ENCODE data around the gene MEA1. TPM values are rescaled to one million over a fixed set of nuclear protein-coding genes. Genes with fewer than 3 reads are reported as not detected.

Gene MEA1
- total and polyA plus RNA-seq, 2 experiments from 2014 or later: 70.5 to 205 TPM

DNA sequence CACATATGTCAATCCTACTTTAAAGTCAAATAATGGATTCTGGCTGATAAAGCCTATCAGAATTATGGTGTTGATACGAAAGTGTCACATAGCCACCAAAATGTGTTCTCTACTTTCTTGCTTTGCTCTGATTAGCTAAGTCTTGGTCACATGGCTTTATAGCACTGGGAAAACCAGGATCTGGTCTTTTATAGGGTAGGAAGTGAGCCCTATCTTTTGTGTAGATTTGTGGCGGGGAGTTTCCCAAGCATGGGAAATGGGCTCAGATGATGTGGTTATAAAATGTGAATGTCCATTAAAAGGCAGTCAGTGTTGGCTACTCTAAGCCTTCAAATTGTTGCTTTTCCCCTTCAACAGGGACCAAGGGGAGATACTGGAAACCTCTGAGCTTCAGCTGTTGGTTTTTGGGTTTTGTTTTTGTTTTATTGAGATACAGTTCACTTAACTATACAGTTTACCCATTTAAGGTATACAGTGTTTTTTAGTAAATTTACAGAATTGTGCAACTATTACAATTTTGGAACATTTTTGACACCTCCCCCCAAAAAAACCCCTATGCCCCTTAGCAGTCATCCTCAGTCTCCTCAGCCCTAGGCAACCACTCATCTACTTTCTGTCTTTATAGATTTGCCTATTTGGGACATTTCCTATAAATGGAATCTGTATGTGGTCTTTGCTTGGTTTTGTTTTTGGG lies 19.9 kb upstream of the MEA1 start:
- TF ChIP-seq ZNF331 (CRISPR knock-in tag; IDR thresholded peaks at IDR 0.05; ENCODE audit: low read depth) (no peak), NANOG (IDR thresholded peaks at IDR 0.05; ENCODE audit: borderline replicate concordance) (no peak), STAT1 (IDR thresholded peaks at IDR 0.05; ENCODE audit: unreplicated experiment) (no peak), POLR2AphosphoS5 (IDR thresholded peaks at IDR 0.05; ENCODE audit: low read depth) (no peak), EZH2phosphoT487 (IDR thresholded peaks at IDR 0.05; ENCODE audit: unreplicated experiment) (no peak), ZNF114 (CRISPR knock-in tag; IDR thresholded peaks at IDR 0.05) (no peak), EZH2 (IDR thresholded peaks at IDR 0.05; ENCODE audit: low read depth, unreplicated experiment) (no peak), CREB1 (CRISPR knock-in tag; IDR thresholded peaks at IDR 0.05; ENCODE audit: low read depth) (no peak), JUNB (IDR thresholded peaks at IDR 0.05; ENCODE audit: unreplicated experiment) (no peak)
- TF ChIP-seq, protein P1, sequence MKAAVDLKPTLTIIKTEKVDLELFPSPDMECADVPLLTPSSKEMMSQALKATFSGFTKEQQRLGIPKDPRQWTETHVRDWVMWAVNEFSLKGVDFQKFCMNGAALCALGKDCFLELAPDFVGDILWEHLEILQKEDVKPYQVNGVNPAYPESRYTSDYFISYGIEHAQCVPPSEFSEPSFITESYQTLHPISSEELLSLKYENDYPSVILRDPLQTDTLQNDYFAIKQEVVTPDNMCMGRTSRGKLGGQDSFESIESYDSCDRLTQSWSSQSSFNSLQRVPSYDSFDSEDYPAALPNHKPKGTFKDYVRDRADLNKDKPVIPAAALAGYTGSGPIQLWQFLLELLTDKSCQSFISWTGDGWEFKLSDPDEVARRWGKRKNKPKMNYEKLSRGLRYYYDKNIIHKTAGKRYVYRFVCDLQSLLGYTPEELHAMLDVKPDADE (IDR thresholded peaks at IDR 0.05): no peak
- TF ChIP-seq, protein P2, sequence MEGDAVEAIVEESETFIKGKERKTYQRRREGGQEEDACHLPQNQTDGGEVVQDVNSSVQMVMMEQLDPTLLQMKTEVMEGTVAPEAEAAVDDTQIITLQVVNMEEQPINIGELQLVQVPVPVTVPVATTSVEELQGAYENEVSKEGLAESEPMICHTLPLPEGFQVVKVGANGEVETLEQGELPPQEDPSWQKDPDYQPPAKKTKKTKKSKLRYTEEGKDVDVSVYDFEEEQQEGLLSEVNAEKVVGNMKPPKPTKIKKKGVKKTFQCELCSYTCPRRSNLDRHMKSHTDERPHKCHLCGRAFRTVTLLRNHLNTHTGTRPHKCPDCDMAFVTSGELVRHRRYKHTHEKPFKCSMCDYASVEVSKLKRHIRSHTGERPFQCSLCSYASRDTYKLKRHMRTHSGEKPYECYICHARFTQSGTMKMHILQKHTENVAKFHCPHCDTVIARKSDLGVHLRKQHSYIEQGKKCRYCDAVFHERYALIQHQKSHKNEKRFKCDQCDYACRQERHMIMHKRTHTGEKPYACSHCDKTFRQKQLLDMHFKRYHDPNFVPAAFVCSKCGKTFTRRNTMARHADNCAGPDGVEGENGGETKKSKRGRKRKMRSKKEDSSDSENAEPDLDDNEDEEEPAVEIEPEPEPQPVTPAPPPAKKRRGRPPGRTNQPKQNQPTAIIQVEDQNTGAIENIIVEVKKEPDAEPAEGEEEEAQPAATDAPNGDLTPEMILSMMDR (conservative IDR thresholded peaks at IDR 0.05; ENCODE audit: low read depth in 2 of 2): no peak
- TF ChIP-seq, protein P3, sequence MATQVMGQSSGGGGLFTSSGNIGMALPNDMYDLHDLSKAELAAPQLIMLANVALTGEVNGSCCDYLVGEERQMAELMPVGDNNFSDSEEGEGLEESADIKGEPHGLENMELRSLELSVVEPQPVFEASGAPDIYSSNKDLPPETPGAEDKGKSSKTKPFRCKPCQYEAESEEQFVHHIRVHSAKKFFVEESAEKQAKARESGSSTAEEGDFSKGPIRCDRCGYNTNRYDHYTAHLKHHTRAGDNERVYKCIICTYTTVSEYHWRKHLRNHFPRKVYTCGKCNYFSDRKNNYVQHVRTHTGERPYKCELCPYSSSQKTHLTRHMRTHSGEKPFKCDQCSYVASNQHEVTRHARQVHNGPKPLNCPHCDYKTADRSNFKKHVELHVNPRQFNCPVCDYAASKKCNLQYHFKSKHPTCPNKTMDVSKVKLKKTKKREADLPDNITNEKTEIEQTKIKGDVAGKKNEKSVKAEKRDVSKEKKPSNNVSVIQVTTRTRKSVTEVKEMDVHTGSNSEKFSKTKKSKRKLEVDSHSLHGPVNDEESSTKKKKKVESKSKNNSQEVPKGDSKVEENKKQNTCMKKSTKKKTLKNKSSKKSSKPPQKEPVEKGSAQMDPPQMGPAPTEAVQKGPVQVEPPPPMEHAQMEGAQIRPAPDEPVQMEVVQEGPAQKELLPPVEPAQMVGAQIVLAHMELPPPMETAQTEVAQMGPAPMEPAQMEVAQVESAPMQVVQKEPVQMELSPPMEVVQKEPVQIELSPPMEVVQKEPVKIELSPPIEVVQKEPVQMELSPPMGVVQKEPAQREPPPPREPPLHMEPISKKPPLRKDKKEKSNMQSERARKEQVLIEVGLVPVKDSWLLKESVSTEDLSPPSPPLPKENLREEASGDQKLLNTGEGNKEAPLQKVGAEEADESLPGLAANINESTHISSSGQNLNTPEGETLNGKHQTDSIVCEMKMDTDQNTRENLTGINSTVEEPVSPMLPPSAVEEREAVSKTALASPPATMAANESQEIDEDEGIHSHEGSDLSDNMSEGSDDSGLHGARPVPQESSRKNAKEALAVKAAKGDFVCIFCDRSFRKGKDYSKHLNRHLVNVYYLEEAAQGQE (IDR thresholded peaks at IDR 0.05; ENCODE audit: unreplicated experiment): no peak
- TF ChIP-seq, protein P4, sequence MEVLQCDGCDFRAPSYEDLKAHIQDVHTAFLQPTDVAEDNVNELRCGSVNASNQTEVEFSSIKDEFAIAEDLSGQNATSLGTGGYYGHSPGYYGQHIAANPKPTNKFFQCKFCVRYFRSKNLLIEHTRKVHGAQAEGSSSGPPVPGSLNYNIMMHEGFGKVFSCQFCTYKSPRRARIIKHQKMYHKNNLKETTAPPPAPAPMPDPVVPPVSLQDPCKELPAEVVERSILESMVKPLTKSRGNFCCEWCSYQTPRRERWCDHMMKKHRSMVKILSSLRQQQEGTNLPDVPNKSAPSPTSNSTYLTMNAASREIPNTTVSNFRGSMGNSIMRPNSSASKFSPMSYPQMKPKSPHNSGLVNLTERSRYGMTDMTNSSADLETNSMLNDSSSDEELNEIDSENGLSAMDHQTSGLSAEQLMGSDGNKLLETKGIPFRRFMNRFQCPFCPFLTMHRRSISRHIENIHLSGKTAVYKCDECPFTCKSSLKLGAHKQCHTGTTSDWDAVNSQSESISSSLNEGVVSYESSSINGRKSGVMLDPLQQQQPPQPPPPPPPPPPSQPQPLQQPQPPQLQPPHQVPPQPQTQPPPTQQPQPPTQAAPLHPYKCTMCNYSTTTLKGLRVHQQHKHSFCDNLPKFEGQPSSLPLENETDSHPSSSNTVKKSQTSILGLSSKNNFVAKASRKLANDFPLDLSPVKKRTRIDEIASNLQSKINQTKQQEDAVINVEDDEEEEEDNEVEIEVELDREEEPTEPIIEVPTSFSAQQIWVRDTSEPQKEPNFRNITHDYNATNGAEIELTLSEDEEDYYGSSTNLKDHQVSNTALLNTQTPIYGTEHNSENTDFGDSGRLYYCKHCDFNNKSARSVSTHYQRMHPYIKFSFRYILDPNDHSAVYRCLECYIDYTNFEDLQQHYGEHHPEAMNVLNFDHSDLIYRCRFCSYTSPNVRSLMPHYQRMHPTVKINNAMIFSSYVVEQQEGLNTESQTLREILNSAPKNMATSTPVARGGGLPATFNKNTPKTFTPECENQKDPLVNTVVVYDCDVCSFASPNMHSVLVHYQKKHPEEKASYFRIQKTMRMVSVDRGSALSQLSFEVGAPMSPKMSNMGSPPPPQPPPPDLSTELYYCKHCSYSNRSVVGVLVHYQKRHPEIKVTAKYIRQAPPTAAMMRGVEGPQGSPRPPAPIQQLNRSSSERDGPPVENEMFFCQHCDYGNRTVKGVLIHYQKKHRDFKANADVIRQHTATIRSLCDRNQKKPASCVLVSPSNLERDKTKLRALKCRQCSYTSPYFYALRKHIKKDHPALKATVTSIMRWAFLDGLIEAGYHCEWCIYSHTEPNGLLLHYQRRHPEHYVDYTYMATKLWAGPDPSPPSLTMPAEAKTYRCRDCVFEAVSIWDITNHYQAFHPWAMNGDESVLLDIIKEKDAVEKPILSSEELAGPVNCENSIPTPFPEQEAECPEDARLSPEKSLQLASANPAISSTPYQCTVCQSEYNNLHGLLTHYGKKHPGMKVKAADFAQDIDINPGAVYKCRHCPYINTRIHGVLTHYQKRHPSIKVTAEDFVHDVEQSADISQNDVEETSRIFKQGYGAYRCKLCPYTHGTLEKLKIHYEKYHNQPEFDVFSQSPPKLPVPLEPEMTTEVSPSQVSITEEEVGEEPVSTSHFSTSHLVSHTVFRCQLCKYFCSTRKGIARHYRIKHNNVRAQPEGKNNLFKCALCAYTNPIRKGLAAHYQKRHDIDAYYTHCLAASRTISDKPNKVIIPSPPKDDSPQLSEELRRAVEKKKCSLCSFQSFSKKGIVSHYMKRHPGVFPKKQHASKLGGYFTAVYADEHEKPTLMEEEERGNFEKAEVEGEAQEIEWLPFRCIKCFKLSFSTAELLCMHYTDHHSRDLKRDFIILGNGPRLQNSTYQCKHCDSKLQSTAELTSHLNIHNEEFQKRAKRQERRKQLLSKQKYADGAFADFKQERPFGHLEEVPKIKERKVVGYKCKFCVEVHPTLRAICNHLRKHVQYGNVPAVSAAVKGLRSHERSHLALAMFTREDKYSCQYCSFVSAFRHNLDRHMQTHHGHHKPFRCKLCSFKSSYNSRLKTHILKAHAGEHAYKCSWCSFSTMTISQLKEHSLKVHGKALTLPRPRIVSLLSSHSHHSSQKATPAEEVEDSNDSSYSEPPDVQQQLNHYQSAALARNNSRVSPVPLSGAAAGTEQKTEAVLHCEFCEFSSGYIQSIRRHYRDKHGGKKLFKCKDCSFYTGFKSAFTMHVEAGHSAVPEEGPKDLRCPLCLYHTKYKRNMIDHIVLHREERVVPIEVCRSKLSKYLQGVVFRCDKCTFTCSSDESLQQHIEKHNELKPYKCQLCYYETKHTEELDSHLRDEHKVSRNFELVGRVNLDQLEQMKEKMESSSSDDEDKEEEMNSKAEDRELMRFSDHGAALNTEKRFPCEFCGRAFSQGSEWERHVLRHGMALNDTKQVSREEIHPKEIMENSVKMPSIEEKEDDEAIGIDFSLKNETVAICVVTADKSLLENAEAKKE (CRISPR knock-in tag; IDR thresholded peaks at IDR 0.05): no peak
- H3K27ac Mint-ChIP-seq: no peak overlapping the region
- H3K4me3 Mint-ChIP-seq: no peak overlapping the region
- H3K36me3 Mint-ChIP-seq (ENCODE audit: low read depth): peaks cover 76% of the 10 kb centered on the region
- no peaks in the 10 kb centered on the region for H3K9me3 Mint-ChIP-seq
- no peaks in the 10 kb centered on the region for H3K4me1 ChIP-seq (ENCODE audit: insufficient read depth)
- H3K4me1 Mint-ChIP-seq: no peaks in the 10 kb centered on the region
- H3K9me2 ChIP-seq (ENCODE audit: insufficient read depth): no peaks in the 10 kb centered on the region
- H4K20me1 ChIP-seq (replicated peaks; ENCODE audit: insufficient read depth): peaks cover 12% of the 10 kb centered on the region
- DNase-seq (ENCODE audit: low spot score) (no peak), ATAC-seq (no peak)
- no peaks in the 10 kb centered on the region for H3K79me2 ChIP-seq (replicated peaks; ENCODE audit: insufficient read depth)
- no peak overlapping the region for H3K27ac ChIP-seq (ENCODE audit: low read depth)
- no peak overlapping the region for H3K4me3 ChIP-seq
- H3K4me2 ChIP-seq: no peak overlapping the region
- H3K27me3 Mint-ChIP-seq (ENCODE audit: insufficient read depth, low read depth, poor library complexity): peaks cover 3% of the 10 kb centered on the region
- no peaks in the 10 kb centered on the region for H3K27me3 ChIP-seq (ENCODE audit: insufficient read depth)
- H2AFZ ChIP-seq: no peak overlapping the region
- H3K36me3 ChIP-seq (ENCODE audit: insufficient read depth): peaks cover 17% of the 10 kb centered on the region
- H3F3A ChIP-seq (replicated peaks; ENCODE audit: low read depth): peaks cover 21% of the 10 kb centered on the region; the same call in 1 of the 2 replicates
